GM18520 (cell line): ENCODE measurements around the gene OR10S1.
"Not testable (repeated sequence)": the region's sequence is repeated elsewhere in the genome, so short reads cannot be mapped to it uniquely, and the experiment has no call there.

Experiments
- ATAC-seq: cut with Tn5 transposase; IDR thresholded peaks from one replicate; pipeline ENCODE4 v1.9.1; 2021; ENCODE audit not compliant: unreplicated experiment

The OR10S1 gene, protein sequence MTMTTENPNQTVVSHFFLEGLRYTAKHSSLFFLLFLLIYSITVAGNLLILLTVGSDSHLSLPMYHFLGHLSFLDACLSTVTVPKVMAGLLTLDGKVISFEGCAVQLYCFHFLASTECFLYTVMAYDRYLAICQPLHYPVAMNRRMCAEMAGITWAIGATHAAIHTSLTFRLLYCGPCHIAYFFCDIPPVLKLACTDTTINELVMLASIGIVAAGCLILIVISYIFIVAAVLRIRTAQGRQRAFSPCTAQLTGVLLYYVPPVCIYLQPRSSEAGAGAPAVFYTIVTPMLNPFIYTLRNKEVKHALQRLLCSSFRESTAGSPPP

DNA sequence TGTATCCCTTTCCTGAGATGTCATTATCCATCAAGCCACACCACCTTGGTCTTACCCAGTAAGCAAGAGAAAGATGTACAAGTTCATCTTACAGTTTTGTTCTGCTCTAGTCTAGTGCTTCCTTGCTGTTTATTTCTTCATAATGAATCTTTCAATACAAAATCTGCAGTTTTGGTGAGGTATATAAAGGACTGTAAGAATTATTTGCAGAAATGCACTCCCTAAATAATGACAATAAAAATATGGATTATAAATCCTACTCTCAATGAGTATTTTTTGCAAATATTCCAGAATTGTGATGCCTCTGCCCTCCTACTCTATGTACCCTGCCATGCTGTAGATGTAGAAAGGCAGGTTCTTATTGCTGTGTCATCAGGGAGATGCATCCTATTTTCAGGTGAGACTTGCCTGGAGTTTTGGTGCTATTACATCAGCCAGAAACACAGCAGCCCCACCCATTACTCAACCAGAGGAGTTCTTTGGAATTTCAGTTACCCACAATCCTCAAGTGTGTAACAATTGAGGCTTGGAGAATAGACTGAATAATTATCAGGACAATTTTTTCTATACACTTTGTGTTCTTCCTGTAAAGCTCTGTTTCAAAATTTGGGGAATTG lies at the start of gene OR10S1:
OR10S1 (minus strand) TSS at position 51 of the 617 bp plus-strand sequence. CDS start 117 bp downstream, outside the sequence.
- no peak for ATAC-seq

DNA sequence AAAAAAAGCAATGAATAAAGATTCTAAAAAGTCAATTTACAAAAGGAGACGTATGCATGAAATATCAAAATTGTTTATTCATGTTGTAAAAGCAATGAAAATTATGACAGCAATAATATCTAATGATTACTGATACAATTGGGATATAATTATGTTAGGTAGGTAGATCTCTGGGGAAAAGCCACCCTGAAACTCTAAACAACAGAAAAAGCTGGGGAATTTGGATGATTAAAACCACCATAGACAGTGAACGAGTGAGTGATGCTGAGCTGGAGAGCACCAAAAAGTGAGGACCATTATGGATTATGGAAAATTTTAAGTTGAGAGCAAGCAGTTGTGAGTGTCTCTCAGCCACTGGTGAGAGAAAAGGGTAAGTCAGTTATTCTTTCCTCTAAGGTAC lies 48.9 kb upstream of the OR10S1 start, which contains the start of gene OR10G8:
OR10G8 (plus strand) TSS at position 301 of the 400 bp plus-strand sequence. CDS start 2,825 bp downstream, outside the sequence.
- ATAC-seq = no peak

DNA sequence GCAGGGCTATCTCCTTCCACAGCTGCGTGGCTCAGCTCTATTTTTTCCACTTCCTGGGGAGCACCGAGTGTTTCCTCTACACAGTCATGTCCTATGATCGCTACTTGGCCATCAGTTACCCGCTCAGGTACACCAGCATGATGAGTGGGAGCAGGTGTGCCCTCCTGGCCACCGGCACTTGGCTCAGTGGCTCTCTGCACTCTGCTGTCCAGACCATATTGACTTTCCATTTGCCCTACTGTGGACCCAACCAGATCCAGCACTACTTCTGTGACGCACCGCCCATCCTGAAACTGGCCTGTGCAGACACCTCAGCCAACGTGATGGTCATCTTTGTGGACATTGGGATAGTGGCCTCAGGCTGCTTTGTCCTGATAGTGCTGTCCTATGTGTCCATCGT lies 38.3 kb upstream of the OR10S1 start:
- ATAC-seq = not testable (repeated sequence)

DNA sequence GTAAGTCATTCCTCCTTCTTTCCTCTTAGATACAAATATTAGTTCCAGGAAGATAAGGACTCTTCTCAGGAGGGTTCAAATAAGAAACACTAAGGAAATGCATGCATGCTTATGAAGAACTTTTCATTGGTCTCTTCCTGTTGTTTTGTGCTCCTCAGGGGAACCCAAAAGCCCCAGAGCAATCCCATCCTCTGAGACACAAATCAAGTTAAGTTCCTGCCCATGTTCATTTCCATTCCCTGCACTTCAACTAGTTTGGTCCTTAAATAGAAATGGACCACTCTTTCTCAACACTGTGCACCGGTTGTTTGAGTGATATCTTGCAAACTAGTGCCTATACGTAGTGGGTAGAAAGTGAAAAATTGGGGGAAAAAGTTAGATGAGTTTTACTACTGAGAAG lies 35.1 kb upstream of the OR10S1 start, which contains the start of gene OR10G4:
OR10G4 (plus strand) TSS at position 301 of the 400 bp plus-strand sequence. CDS start 2,578 bp downstream, outside the sequence.
- ATAC-seq = no peak

DNA sequence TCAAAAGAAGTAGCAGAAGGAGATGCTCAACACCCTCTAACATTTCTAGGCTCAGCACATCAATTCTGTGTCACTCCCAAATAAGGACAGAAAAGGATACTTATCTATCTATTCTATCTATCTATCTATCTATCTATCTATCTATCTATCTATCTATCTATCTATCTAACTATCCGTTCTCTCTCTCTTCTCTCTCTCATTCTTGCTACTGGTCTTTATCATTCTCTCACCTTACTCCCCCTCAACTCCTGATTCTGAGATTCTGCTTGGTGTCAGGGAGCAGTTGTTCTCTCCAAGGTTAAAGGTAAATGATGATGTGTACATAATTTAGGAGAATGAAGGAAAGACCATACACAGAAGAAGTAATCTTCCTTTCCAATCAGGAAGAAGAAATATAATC lies 17.5 kb upstream of the OR10S1 start, which contains the start of gene OR10G6:
OR10G6 (minus strand) TSS at position 43 of the 400 bp plus-strand sequence; CDS start at position 43, 0 bp downstream.
- no peak for ATAC-seq

DNA sequence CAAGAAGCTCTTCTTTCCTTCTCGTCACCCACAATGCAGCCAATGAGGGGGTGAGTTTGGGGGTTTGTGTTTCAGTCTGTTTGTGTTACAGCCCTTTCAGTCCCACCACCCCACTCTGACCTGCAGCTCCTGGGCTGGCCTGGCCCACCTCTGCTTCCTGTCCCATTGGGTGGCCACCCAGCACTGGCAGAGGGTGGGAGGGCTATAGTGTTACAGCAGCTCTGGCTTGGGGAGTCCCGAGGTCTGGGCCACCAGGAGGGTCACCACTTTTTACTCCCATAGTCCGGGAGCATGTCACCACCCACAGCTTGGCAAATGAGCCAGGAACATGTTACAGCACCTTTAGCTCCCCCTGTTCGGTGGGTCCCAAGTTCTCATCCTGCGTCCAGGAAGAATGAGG lies 1.7 kb upstream of the OR10S1 start:
- ATAC-seq = no peak

DNA sequence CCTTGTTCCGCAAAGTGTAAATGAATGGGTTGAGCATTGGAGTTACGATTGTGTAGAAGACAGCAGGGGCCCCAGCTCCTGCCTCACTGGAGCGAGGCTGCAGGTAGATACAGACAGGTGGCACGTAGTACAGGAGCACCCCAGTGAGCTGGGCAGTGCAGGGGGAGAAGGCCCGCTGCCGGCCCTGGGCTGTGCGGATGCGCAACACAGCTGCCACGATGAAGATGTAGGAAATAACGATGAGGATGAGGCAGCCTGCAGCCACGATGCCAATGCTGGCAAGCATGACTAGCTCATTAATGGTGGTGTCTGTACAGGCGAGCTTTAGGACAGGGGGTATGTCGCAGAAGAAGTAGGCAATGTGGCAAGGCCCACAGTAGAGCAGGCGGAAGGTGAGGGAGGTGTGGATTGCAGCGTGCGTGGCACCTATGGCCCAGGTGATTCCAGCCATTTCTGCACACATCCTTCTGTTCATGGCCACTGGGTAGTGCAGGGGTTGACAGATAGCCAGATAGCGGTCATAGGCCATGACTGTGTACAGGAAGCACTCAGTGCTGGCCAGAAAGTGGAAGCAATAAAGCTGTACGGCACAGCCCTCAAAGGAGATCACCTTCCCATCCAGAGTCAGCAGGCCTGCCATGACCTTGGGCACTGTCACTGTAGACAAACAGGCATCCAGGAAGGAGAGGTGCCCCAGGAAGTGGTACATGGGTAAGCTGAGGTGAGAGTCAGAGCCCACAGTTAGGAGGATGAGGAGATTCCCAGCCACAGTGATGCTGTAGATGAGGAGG lies 616 bp downstream of the OR10S1 start:
- ATAC-seq = no peak

DNA sequence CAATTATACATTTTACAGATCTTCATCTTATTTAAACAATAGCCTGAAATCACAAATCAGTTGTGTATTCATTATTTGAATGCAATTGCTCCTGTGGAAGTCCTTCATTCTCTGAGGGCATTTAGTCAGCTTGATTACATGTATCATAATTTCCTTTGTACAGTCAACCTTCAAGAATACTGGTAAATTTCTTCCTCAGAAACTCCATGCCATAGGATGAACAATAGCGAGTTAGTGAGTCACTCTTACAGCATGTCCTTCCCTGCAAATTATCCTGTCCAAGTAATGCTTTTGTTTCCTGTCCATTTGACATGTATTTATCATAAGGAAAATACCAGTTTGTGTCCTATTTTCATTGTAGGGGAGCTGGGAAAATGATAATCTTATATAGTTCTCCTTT lies 3.8 kb downstream of the OR10S1 start:
- ATAC-seq = no peak

DNA sequence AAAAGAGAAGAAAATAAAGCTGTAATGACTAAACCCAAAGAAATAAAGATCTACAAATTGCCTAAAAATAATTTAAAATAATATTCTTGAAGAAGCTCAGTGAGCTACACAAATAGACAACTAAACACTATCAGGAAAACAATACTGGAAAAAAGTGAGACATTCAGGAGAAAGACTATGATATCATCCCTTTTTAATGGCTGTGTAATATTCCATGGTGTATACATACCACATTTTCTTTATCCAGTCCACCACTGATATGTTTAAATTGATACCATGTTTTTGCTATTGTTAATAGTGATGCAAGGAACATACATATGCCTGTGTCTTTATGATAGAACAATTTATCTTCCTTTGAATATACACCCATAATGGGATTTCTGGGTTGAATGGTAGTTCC lies 20.8 kb downstream of the OR10S1 start:
- ATAC-seq = no peak

DNA sequence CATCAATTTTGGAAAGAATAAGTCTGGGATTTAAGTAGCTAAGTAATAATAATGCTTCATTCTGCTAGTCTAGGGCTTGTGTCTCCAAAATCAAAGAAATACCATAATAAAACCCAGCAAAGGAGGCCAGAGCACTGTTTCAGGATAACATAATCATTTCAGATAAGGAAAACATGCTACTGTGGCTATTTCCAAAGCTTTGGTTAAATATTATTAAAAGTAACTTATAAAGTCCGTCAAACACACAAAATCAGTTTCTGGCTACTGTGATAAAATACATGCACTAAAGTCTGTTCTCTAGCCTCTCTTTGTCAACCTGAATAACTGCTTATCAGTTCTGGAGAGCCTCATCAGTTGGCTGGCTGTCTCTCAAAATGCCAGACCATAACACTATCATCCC lies 32.4 kb downstream of the OR10S1 start:
- ATAC-seq = no peak

DNA sequence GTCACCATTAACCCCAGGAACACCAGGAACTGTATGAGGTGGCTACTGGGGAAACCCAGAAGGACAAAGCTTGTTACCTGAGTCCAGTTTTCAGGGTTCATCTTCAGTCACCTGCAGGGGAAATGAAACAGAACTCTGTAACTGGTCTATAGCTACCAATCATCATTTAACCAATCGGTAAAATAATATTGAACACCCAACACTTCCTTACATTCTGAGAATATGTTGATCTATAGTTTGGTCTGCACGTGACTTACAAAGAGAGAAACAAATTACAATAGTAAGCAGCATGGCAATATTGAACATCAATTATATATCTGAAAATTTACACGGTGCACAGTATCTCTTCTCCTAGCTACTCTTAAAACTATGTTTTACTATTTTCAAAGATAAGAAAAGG lies 33.8 kb downstream of the OR10S1 start, which contains the start of gene OR6T1:
OR6T1 (minus strand) TSS at position 101 of the 400 bp plus-strand sequence; CDS start at position 101, 0 bp downstream.
- no peak for ATAC-seq

DNA sequence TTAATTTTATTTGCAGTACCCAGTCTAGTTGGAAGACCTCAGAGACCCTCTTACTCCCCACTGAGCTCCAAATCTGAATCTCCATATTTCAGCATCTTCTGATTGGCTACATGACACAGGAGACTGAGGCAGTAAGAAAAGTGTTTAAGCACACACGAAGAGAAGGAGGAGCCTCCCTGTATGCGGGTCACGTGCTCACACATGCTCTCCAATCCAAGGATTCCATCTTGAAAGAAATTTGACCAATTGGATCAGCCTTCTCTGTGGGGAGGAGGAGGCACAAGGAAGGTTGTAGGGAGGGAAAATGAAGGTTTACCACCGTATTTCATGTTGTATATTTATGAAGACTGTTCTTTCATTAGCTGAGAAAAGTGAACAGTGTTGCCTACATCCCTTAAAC lies 35.2 kb downstream of the OR10S1 start:
- no peak for ATAC-seq

DNA sequence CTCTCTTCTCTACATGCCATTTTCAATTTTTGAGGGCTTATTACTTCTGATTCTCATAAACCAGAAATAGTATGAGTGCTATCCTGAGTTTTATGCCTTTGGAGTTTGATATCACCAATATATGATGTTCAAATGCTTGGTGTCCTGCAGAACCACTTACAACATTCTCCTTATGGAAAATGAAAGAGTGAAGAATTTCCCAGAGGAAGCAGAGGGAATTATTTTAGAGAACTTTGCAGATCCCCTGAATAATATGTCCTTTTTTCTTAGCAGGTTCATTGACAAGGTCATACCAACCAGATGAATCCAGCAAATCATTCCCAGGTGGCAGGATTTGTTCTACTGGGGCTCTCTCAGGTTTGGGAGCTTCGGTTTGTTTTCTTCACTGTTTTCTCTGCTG lies 38.3 kb downstream of the OR10S1 start, which contains the start of gene OR4D5:
OR4D5 (plus strand) TSS at position 301 of the 400 bp plus-strand sequence; CDS start at position 301, 0 bp downstream.
- ATAC-seq = no peak
